ENCODE results near the gene AOAH.

AOAH gene

GRCh38 chr7:36683695-36684357 is 40.5 kb downstream of the AOAH start:
- no peak overlapping the region for H3K4me3 Mint-ChIP-seq

GRCh38 chr7:36683111-36683510 is 41.2 kb downstream of the AOAH start:
- Mint-ChIP-seq H3K27me3 (ENCODE audit: low read depth) (no peaks in the 10 kb centered on the region), H3K4me3 (no peak overlapping the region), H3K9me3 (no peaks in the 10 kb centered on the region), H3K36me3 (ENCODE audit: low read depth) (no peaks in the 10 kb centered on the region), H3K27ac (no peak overlapping the region), H3K4me1 (peaks cover 6% of the 10 kb centered on the region)
- no peak for TF ChIP-seq CTCF (IDR thresholded peaks at IDR 0.05; ENCODE audit: unreplicated experiment in 3 of 3)

More at GRCh38 chr7:36683695-36684357, 40.5 kb downstream of the AOAH start:
- Mint-ChIP-seq H3K27me3 (ENCODE audit: low read depth) (no peaks in the 10 kb centered on the region), H3K36me3 (ENCODE audit: low read depth) (no peaks in the 10 kb centered on the region), H3K9me3 (no peaks in the 10 kb centered on the region), H3K4me1 (peaks cover 6% of the 10 kb centered on the region), H3K27ac (no peak overlapping the region)
- no peak for TF ChIP-seq CTCF (IDR thresholded peaks at IDR 0.05; ENCODE audit: unreplicated experiment in 3 of 3)

- Mint-ChIP-seq H3K36me3 (ENCODE audit: low read depth) (no peaks in the 10 kb centered on the region), H3K9me3 (no peaks in the 10 kb centered on the region), H3K4me3 (no peak overlapping the region), H3K27me3 (ENCODE audit: low read depth) (no peaks in the 10 kb centered on the region), H3K4me1 (peaks cover 6% of the 10 kb centered on the region), H3K27ac (peak overlapping the region in 1 of 3 experiments; percentile 40)
- TF ChIP-seq CTCF (IDR thresholded peaks at IDR 0.05; ENCODE audit: unreplicated experiment in 3 of 3) = no peak
Observed at GRCh38 chr7:36682102-36682501, 42.2 kb downstream of the AOAH start.

- H3K4me1 Mint-ChIP-seq = peaks cover 6% of the 10 kb centered on the region
- peak overlapping the region in 1 of 3 experiments; percentile 56 for H3K27ac Mint-ChIP-seq
- no peak for TF ChIP-seq CTCF (IDR thresholded peaks at IDR 0.05; ENCODE audit: unreplicated experiment in 3 of 3)
- no peaks in the 10 kb centered on the region for H3K9me3 Mint-ChIP-seq
- no peak overlapping the region for H3K4me3 Mint-ChIP-seq
- no peaks in the 10 kb centered on the region for H3K27me3 Mint-ChIP-seq (ENCODE audit: low read depth)
- H3K36me3 Mint-ChIP-seq (ENCODE audit: low read depth) = no peaks in the 10 kb centered on the region
Observed at GRCh38 chr7:36677769-36678437, 46.4 kb downstream of the AOAH start.

- TF ChIP-seq CTCF (IDR thresholded peaks at IDR 0.05; ENCODE audit: unreplicated experiment in 3 of 3) = no peak
- H3K36me3 Mint-ChIP-seq (ENCODE audit: low read depth) = no peaks in the 10 kb centered on the region
- no peaks in the 10 kb centered on the region for H3K4me1 Mint-ChIP-seq
- H3K27ac Mint-ChIP-seq = no peak overlapping the region
- H3K4me3 Mint-ChIP-seq = no peak overlapping the region
- H3K27me3 Mint-ChIP-seq (ENCODE audit: low read depth) = peaks cover 4% of the 10 kb centered on the region
- peaks cover 2% of the 10 kb centered on the region for H3K9me3 Mint-ChIP-seq
Observed at GRCh38 chr7:36673703-36674102, 50.6 kb downstream of the AOAH start.

GRCh38 chr7:36671432-36671829 is 52.9 kb downstream of the AOAH start:
- TF ChIP-seq CTCF (IDR thresholded peaks at IDR 0.05; ENCODE audit: unreplicated experiment in 3 of 3) = no peak
- no peak overlapping the region for H3K27ac Mint-ChIP-seq
- peaks cover 2% of the 10 kb centered on the region for H3K9me3 Mint-ChIP-seq
- no peaks in the 10 kb centered on the region for H3K4me1 Mint-ChIP-seq
- H3K4me3 Mint-ChIP-seq = no peak overlapping the region
- H3K36me3 Mint-ChIP-seq (ENCODE audit: low read depth) = no peaks in the 10 kb centered on the region
- H3K27me3 Mint-ChIP-seq (ENCODE audit: low read depth) = peaks cover 4% of the 10 kb centered on the region

Measured in nephron (organoid).